ENCODE measurements around the gene AWAT2. TPM values are rescaled to one million over a fixed set of nuclear protein-coding genes. Genes with fewer than 3 reads are reported as not detected.

The AWAT2 gene
- total and polyA plus RNA-seq, 9 of the 15 experiments (the other 6 are each of a cell fraction or from before 2014, with no cell fraction given), result not detected

DNA sequence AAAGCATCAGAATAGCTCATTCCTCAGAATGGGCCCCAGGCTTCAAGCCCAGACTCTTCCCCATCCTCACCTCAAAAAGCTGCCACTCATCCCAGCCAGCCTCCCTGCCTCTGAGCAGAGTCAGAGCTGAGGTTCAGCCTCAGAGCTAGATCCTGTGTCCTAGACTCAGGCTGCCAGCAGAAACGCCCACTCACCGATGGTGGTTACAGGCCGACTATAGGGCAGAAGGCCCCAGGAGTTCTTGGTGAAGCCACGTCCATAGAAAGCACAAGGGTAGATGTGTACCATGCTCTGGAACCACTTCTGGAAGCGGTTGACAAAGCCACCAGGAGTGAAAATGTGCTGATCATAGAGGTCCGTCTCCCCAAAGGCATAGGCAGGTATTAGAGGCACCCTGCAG lies 7.7 kb downstream of the AWAT2 start:
- ATAC-seq (no peak), FAIRE-seq (no peak), DNase-seq (ENCODE audit: extremely low read depth in 1 of 4, low spot score in 3 of 4) (no peak)
- BruUV-seq (replicated peaks), result no TSS peak
- H3K4me1 ChIP-seq (replicated peaks in 1 of 2; ENCODE audit: control insufficient read depth in 2 of 2, insufficient read depth in 2 of 2, low read length in 2 of 2), result no peaks in the 10 kb centered on the region; a peak in 1 of 5 replicates
- no peak overlapping the region for H3K4me3 ChIP-seq
- no peaks in the 10 kb centered on the region for H3K79me2 ChIP-seq (ENCODE audit: control insufficient read depth, insufficient read depth, low read length)
- TF ChIP-seq SAFB (IDR thresholded peaks at IDR 0.05; ENCODE audit: borderline replicate concordance, low read depth, low read length), result no peak
- no peak for TF ChIP-seq NFIX (CRISPR knock-in tag; IDR thresholded peaks at IDR 0.05; ENCODE audit: low read depth)
- TF ChIP-seq, protein P1, sequence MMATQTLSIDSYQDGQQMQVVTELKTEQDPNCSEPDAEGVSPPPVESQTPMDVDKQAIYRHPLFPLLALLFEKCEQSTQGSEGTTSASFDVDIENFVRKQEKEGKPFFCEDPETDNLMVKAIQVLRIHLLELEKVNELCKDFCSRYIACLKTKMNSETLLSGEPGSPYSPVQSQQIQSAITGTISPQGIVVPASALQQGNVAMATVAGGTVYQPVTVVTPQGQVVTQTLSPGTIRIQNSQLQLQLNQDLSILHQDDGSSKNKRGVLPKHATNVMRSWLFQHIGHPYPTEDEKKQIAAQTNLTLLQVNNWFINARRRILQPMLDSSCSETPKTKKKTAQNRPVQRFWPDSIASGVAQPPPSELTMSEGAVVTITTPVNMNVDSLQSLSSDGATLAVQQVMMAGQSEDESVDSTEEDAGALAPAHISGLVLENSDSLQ (IDR thresholded peaks at IDR 0.05), result no peak
- no peak for TF ChIP-seq EWSR1 (IDR thresholded peaks at IDR 0.05; ENCODE audit: borderline replicate concordance, low read depth, partially characterized antibody)
- TF ChIP-seq ZNF551 (CRISPR knock-in tag; IDR thresholded peaks at IDR 0.05), result no peak
- TF ChIP-seq CBX3 (IDR thresholded peaks at IDR 0.05; ENCODE audit: borderline replicate concordance in 1 of 2, low read length in 2 of 2), result no peak
- TF ChIP-seq ZNF133 (CRISPR knock-in tag; IDR thresholded peaks at IDR 0.05), result no peak
- TF ChIP-seq HNRNPLL (IDR thresholded peaks at IDR 0.05; ENCODE audit: low read depth, low read length, poor library complexity, severe bottlenecking), result no peak
- no peak for TF ChIP-seq ILF3 (IDR thresholded peaks at IDR 0.05; ENCODE audit: borderline replicate concordance)
- TF ChIP-seq, protein P2, sequence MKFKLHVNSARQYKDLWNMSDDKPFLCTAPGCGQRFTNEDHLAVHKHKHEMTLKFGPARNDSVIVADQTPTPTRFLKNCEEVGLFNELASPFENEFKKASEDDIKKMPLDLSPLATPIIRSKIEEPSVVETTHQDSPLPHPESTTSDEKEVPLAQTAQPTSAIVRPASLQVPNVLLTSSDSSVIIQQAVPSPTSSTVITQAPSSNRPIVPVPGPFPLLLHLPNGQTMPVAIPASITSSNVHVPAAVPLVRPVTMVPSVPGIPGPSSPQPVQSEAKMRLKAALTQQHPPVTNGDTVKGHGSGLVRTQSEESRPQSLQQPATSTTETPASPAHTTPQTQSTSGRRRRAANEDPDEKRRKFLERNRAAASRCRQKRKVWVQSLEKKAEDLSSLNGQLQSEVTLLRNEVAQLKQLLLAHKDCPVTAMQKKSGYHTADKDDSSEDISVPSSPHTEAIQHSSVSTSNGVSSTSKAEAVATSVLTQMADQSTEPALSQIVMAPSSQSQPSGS (CRISPR knock-in tag; IDR thresholded peaks at IDR 0.05), result no peak
- TF ChIP-seq BRD9 (IDR thresholded peaks at IDR 0.05; ENCODE audit: low read depth, partially characterized antibody), result no peak
- TF ChIP-seq, protein P3, sequence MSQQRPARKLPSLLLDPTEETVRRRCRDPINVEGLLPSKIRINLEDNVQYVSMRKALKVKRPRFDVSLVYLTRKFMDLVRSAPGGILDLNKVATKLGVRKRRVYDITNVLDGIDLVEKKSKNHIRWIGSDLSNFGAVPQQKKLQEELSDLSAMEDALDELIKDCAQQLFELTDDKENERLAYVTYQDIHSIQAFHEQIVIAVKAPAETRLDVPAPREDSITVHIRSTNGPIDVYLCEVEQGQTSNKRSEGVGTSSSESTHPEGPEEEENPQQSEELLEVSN (IDR thresholded peaks at IDR 0.05; ENCODE audit: borderline replicate concordance in 1 of 2, extremely low read depth in 1 of 2, insufficient read depth in 1 of 2, insufficient read length in 1 of 2, low read depth in 1 of 2, low read length in 1 of 2, poor library complexity in 1 of 2, severe bottlenecking in 1 of 2), result no peak
- no peak for TF ChIP-seq ZNF41 (CRISPR knock-in tag; conservative IDR thresholded peaks at IDR 0.05)
- no peak for TF ChIP-seq TCF7 (IDR thresholded peaks at IDR 0.05; ENCODE audit: borderline replicate concordance)
- no peak overlapping the region for H3K9ac ChIP-seq (ENCODE audit: insufficient read depth in 1 of 2, low read depth in 2 of 2, low read length in 2 of 2)
- POLR2A ChIA-PET, result no interaction called here
- intact Hi-C loops (cut with micrococcal nuclease) (no loop called here), in situ Hi-C loops (cut with MboI) (loop anchor here (25.0 kb wide), 1 partner anchor 505 kb away; no protein-coding TSS in a partner anchor)
- H3K9me3 ChIP-seq (replicated peaks; ENCODE audit: control insufficient read depth, insufficient read depth, low read depth, low read length), result no peaks in the 10 kb centered on the region
- H3K36me3 ChIP-seq (ENCODE audit: control insufficient read depth, insufficient read depth, low read length), result no peaks in the 10 kb centered on the region
- no peaks in the 10 kb centered on the region; the same call in 1 of the 2 replicates for H4K20me1 ChIP-seq (replicated peaks; ENCODE audit: control insufficient read depth, insufficient read depth, low read length)
- WGBS (ENCODE audit: insufficient coverage, low coverage, missing lambda C conversion rate), result 13% methylated on average over 1 of the region's 6 CpGs
- H2AFZ ChIP-seq (ENCODE audit: low read depth, low read length), result no peak overlapping the region
- no peaks in the 10 kb centered on the region for H3K9me1 ChIP-seq (ENCODE audit: control insufficient read depth, insufficient read depth, low read length)
- H3K4me2 ChIP-seq (ENCODE audit: insufficient read depth, low read length), result no peak overlapping the region
- no peak overlapping the region for H3K27ac ChIP-seq (ENCODE audit: extremely low read depth, low read depth, low read length)
- CTCF ChIA-PET (ENCODE audit: low intra/inter-chr PET ratio), result no interaction called here
- H3K27me3 ChIP-seq (ENCODE audit: control insufficient read depth in 2 of 2, insufficient read depth in 2 of 2, low read length in 2 of 2), result peaks cover 0 to 4% of the 10 kb centered on the region in 2 experiments; a peak in 1 of 5 replicates
